HG03432 (cell line): ENCODE data around the gene SBNO2.
"Not testable (repeated sequence)": the region's sequence is repeated elsewhere in the genome, so short reads cannot be mapped to it uniquely, and the experiment has no call there.

ENCODE experiments used
- ATAC-seq: cut with Tn5 transposase; IDR thresholded peaks from one replicate; pipeline ENCODE4 v1.9.1; 2021; ENCODE audit warnings: mild to moderate bottlenecking, moderate library complexity; ENCODE audit not compliant: unreplicated experiment

Gene SBNO2

GRCh38 chr19:1136621-1137317 is 37.3 kb downstream of the SBNO2 start:
- no peak for ATAC-seq

- no peak for ATAC-seq
Measured at GRCh38 chr19:1136201-1136600, 37.9 kb downstream of the SBNO2 start.

DNA sequence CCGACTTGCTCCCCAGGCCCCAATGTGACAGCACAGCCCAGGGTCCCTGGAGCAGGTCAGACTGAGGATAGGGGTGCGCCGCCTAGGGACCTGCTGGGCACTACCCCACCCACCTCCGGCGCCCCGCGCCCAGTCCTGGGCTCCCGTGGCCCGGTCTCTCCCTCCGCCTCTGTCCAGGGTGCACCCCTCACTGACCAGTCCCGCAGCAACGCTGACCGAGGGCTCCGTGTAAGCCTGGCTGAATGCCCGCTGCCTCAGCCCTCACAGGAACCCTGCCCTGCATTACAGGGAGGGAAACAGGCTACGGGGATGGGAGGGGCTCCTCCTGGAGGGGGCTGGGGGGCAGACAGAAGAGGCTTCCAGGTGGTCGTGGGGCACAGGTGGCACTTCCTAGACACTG is 38.6 kb downstream of the SBNO2 start:
- no peak for ATAC-seq

DNA sequence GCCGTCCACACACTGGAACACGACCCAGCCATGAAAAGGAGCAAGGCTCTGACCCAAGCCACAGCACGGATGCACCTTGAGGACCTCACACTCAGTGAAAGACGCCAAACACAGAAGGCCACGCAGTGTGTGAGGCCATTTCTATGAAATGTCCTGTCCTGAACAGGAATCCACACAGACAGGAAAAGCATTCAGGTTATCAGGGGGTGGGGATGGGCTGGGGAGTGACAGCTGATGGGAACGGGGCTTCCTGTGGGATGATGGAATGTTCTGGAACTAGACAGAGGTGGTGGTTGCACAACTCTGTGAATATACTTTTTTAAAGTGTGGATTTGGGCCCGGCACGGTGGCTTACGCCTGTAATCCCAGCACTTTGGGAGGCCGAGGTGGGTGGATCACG is 39.6 kb downstream of the SBNO2 start:
- no peak for ATAC-seq

GRCh38 chr19:1133471-1133929 is 40.6 kb downstream of the SBNO2 start:
- peak; percentile 52 for ATAC-seq

GRCh38 chr19:1132552-1133383 is 41.3 kb downstream of the SBNO2 start:
- ATAC-seq: peak; percentile 17

GRCh38 chr19:1131718-1132551 is 42.1 kb downstream of the SBNO2 start:
- peak; percentile 38 for ATAC-seq

GRCh38 chr19:1130771-1131717 is 43.0 kb downstream of the SBNO2 start:
- no peak for ATAC-seq

- no peak for ATAC-seq
Measured at GRCh38 chr19:1129535-1129934, 44.5 kb downstream of the SBNO2 start.

DNA sequence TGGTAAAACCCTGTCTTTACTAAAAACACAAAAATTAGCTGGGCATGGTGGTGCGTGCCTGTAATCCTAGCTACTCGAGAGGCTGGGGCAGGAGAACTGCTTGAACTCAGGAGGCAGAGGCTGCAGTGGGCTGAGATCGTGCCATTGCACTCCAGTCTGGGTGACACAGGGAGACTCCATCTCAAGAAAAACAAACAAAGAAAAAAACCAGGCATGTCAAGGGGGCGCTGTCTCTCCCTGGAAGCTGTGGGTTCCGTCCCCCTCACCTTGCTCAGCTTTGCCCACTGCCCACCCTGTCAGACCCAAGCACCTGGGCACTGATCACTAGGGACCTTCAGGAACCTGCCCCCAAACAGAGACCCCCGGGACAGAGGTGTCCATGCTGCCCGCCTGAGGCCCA is 45.0 kb downstream of the SBNO2 start:
- ATAC-seq: not testable (repeated sequence)

GRCh38 chr19:1128106-1128505 is 46.0 kb downstream of the SBNO2 start:
- ATAC-seq: no peak

- ATAC-seq: no peak
Measured at GRCh38 chr19:1126984-1127760, 46.9 kb downstream of the SBNO2 start.

GRCh38 chr19:1125601-1126467 is 48.2 kb downstream of the SBNO2 start:
- ATAC-seq: no peak

DNA sequence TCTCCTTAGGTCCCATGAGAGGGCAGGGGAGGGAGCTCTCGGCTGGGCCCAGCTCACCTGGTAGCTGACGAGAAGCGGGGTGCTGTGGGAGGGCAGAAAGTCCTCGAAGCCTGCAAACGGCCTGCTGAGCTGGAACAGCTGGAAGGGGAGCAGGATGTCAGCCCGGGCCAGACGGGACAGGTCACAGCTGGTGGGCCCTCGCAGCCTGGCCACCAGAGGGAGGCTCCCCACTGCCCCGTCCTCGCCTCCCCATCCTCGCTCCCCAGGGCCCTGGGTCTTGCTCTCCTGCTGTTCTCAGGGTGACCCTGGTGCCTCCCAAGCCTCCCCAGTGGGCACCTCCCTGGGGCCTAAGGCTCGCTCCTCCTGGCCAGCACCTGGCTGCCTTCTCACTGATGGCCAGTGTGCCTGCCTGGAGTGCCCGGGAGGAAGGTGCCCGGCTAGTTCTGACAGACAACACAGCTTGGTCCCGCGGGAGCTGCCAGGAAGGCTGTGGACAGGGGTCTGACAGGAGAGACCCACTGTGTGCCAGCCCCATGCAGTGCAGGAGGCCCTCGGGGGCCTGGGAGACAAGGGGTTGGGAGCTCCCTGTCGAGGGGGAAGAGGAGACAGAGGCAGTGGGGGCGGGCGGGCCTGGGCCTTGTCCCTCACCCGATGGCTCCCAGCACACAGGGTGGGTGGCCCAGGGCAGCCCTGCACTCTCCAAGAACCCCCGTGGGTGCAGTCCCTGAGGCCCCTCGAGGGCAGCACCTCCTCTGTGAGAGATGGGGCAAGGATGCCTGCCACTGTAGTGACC is 50.0 kb downstream of the SBNO2 start:
- no peak for ATAC-seq

- ATAC-seq: no peak
Measured at GRCh38 chr19:1123381-1123780, 50.7 kb downstream of the SBNO2 start.

DNA sequence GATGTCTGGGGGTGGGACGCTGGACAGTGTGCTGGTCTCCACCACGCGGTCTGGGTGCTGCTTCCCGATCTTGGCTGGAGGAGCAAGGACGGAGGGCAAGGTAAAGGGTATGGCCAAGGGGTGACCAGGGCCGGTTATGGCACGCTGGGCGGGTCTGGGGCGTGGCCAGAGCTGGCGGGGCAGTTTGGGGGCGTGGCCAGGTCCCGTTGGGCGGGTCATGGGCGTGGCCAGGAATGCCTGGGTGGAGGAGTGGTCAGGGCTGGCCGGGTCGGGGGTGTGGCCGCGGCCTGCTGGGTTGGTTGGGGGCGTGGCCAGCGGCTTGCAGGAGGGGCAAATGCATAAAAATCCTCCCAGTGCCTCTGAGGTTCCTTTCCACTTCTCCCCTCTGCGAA is 51.1 kb downstream of the SBNO2 start:
- no peak for ATAC-seq

DNA sequence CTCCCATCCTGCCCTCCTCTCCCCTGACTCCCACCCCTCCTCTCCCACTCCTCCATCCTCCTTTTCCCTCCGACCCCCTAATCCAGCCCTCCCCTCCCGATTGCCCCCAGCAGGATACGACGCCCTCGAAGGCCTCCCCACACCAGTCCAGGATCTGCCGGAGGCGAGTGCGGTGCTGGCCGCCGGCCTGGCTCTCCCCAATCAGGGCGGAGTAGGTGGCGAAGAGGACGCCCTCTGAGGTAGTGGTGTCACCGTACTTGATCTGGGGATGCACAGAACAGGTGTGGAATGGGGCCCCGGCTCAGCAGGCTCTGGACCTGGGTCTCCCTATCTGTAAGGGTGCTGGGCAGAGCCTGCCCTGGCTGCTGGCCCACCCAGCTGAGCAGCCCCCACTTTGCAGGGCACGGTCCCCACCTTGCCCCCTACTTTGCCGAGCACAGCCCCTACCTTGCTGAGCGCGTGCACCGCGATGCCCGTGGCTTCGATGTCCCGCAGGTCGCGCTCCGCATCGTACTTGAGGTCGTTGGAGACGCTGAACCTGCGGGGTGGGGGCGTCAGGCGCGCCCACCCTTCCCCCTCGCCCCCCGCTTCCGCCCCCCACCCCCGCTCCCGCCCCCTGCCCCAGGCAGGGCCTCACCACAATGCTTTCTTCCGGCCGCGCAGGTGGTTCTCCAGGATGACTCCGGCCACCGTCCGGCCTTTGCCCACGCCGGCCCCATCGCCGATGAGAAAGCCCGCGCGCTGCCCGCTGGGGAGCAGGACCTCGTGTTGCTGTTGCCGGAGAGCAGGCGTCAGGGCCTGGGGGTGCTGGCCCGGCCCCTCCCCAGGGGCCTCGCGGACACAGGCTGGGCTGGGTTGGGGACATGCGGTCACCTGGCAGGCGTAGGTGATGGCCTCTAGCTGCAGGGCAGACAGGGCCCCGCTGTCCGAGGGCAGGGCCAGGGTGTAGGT is 51.8 kb downstream of the SBNO2 start:
- ATAC-seq: no peak
